ENCODE data around the gene UQCRHL.
"Not testable (repeated sequence)": the region's sequence is repeated elsewhere in the genome, so short reads cannot be mapped to it uniquely, and the experiment has no call there.

GRCh38 chr1:15828931-15829330 lies 21.5 kb upstream of the UQCRHL start:
- not testable (repeated sequence) for TF ChIP-seq CTCF, EP300 (IDR thresholded peaks at IDR 0.05)
